Osteoblast (primary cell): ENCODE data around the gene PSMA8. TPM values are rescaled to one million over a fixed set of nuclear protein-coding genes. Genes with fewer than 3 reads are reported as not detected.
"Not testable (repeated sequence)": the region's sequence is repeated elsewhere in the genome, so short reads cannot be mapped to it uniquely, and the experiment has no call there.

Experiments
- DNase-seq: peaks from one replicate; pipeline ENCODE4 v3.0.0; 2011; ENCODE audit warnings: low spot score, mixed read lengths; ENCODE audit not compliant: insufficient read length; ENCODE audit errors: missing footprints
- H2AFZ ChIP-seq: 2 replicates; pipeline ENCODE4 v1.6.0; 2011; ENCODE audit warnings: mild to moderate bottlenecking, low read length
- H3K27ac ChIP-seq: 2 replicates; pipeline ENCODE4 v1.5.1; 2011; ENCODE audit warnings: mild to moderate bottlenecking, low read depth, low read length, moderate library complexity
- H3K27me3 ChIP-seq: 2 replicates; pipeline ENCODE4 v1.6.0; 2012; ENCODE audit warnings: mild to moderate bottlenecking, control low read depth, inconsistent platforms, low read length, moderate library complexity; ENCODE audit not compliant: insufficient read depth
- H3K36me3 ChIP-seq: 2 replicates; pipeline ENCODE4 v1.5.1; 2011; ENCODE audit warnings: mild to moderate bottlenecking, low read length, control low read depth, moderate library complexity; ENCODE audit not compliant: insufficient read depth
- H3K4me1 ChIP-seq: 2 replicates; pipeline ENCODE4 v1.5.1; 2011; ENCODE audit warnings: mild to moderate bottlenecking, low read length, control low read depth, moderate library complexity; ENCODE audit not compliant: insufficient read depth
- H3K4me2 ChIP-seq: 2 replicates; pipeline ENCODE4 v1.6.0; 2011; ENCODE audit warnings: mild to moderate bottlenecking, low read length; ENCODE audit not compliant: insufficient read depth
- H3K4me3 ChIP-seq: fragments of 200-600 bp; sonication (generic); 3 replicates; pipeline ENCODE4 v1.5.1; 2012; ENCODE audit warnings: mild to moderate bottlenecking, low read length, inconsistent platforms; ENCODE audit not compliant: insufficient read depth
- H3K79me2 ChIP-seq: 2 replicates; pipeline ENCODE4 v1.6.0; 2012; ENCODE audit warnings: mild to moderate bottlenecking, low read length, control low read depth, inconsistent platforms; ENCODE audit not compliant: insufficient read depth
- H3K9me3 ChIP-seq: 2 replicates; pipeline ENCODE4 v1.5.1; 2011; ENCODE audit warnings: low read depth, low read length, control low read depth
- H4K20me1 ChIP-seq: 2 replicates; pipeline ENCODE4 v1.6.0; 2012; ENCODE audit warnings: mild to moderate bottlenecking, low read length, control low read depth; ENCODE audit not compliant: insufficient read depth
- total RNA-seq: library from RNA; depleted of rRNA; stranded (reverse); fragments of >200 nt; gene quantifications from 2 replicates; pipeline ENCODE4 v1.2.3, GENCODE V29; 2012
- TF ChIP-seq, protein P1 (sequence below): IDR thresholded peaks from 2 replicates; pipeline ENCODE4 v1.5.1; 2011; ENCODE audit warnings: mild to moderate bottlenecking, low read depth, low read length, moderate library complexity; ENCODE audit errors: extremely low read depth

Gene PSMA8
- total RNA-seq, 1 donor = not detected

DNA sequence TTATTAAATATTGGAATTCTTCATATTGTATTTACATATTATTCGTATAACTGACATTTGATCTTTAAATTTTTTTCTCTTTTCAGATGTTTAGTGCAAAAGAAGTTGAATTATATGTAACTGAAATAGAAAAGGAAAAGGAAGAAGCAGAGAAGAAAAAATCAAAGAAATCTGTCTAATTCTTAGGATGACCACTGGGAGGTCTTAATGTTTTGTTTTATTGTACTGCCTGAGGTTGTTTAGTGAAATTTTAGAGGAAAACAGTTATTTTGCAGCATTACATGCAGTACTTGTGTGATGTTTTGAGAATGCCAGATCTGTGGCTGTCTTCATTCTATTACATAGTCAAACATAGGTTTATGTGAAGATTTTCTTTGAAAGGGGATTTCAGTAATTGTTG, 58.6 kb downstream of the PSMA8 start:
- no peak overlapping the region for H3K4me3 ChIP-seq
- no peaks in the 10 kb centered on the region for H3K27me3 ChIP-seq
- no peaks in the 10 kb centered on the region for H3K9me3 ChIP-seq
- H3K27ac ChIP-seq = no peak overlapping the region
- no peak overlapping the region for H3K4me2 ChIP-seq
- H3K36me3 ChIP-seq = no peaks in the 10 kb centered on the region
- TF ChIP-seq, protein P1, sequence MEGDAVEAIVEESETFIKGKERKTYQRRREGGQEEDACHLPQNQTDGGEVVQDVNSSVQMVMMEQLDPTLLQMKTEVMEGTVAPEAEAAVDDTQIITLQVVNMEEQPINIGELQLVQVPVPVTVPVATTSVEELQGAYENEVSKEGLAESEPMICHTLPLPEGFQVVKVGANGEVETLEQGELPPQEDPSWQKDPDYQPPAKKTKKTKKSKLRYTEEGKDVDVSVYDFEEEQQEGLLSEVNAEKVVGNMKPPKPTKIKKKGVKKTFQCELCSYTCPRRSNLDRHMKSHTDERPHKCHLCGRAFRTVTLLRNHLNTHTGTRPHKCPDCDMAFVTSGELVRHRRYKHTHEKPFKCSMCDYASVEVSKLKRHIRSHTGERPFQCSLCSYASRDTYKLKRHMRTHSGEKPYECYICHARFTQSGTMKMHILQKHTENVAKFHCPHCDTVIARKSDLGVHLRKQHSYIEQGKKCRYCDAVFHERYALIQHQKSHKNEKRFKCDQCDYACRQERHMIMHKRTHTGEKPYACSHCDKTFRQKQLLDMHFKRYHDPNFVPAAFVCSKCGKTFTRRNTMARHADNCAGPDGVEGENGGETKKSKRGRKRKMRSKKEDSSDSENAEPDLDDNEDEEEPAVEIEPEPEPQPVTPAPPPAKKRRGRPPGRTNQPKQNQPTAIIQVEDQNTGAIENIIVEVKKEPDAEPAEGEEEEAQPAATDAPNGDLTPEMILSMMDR = no peak
- H4K20me1 ChIP-seq = no peaks in the 10 kb centered on the region
- H3K79me2 ChIP-seq = no peaks in the 10 kb centered on the region
- H2AFZ ChIP-seq = no peak overlapping the region
- DNase-seq = no peak
- H3K4me1 ChIP-seq = no peaks in the 10 kb centered on the region

DNA sequence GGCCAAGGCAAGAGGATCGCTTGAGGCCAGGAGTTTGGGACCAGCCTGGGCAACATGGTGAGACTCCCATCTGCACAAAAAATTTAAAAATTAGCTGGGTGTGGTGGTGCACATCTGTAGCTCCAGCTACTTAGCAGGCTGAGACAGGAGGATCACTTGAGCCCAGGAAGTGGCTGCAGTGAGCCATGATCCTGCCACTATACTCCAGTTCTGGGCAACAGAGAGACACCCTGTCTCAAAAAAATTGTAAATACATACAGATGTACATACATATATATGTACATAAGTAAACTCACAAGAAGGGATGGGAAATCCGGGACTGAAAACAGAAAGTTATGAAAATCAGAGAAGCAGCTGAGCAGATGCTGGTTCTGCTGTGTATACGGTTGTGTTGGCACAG, 62.9 kb downstream of the PSMA8 start:
- H4K20me1 ChIP-seq = no peaks in the 10 kb centered on the region
- H2AFZ ChIP-seq = no peak overlapping the region
- H3K27me3 ChIP-seq = no peaks in the 10 kb centered on the region
- H3K79me2 ChIP-seq = no peaks in the 10 kb centered on the region
- no peak overlapping the region for H3K4me3 ChIP-seq
- no peaks in the 10 kb centered on the region for H3K4me1 ChIP-seq
- no peak overlapping the region for H3K27ac ChIP-seq
- TF ChIP-seq, protein P1 = no peak
- no peak for DNase-seq
- no peaks in the 10 kb centered on the region for H3K9me3 ChIP-seq
- no peaks in the 10 kb centered on the region for H3K36me3 ChIP-seq
- H3K4me2 ChIP-seq = no peak overlapping the region

DNA sequence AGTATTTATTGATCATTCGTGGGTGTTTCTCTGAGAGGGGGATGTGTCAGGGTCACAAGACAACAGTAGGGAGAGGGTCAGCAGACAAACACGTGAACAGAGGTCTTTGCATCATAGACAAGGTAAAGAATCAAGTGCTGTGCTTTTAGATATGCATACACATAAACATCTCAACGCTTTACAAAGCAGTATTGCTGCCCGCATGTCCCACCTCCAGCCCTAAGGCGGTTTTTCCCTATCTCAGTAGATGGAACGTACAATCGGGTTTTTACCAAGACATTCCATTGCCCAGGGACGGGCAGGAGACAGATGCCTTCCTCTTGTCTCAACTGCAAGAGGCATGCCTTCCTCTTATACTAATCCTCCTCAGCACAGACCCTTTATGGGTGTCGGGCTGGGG, 68.3 kb downstream of the PSMA8 start:
- H2AFZ ChIP-seq, H4K20me1 ChIP-seq, DNase-seq, H3K79me2 ChIP-seq, H3K9me3 ChIP-seq, H3K4me2 ChIP-seq, H3K27me3 ChIP-seq, H3K4me1 ChIP-seq, H3K4me3 ChIP-seq, H3K36me3 ChIP-seq, H3K27ac ChIP-seq: not testable (repeated sequence)

DNA sequence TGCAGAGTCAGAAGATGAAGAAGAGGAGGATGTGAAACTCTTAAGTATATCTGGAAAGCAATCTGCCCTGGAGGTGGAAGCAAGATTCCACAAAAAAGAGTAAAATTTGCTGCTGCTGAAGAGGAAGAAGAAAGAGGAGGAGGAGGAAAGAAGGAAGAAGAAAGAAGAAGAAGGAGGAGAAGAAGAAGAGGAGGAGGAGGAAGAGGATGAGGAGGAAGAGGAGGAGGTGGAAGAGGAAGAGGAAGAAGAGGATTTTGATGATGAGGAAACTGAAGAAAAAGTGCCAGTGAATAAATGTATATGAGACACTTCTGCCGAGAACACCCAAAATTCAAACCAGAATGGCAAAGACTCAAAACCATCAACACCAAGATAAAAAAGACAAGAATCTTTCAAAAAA, 71.6 kb downstream of the PSMA8 start:
- Histone ChIP-seq H3K4me1 (no peaks in the 10 kb centered on the region), H3K36me3 (no peaks in the 10 kb centered on the region), H3K27ac (no peak overlapping the region), H3K4me2 (no peak overlapping the region), H3K9me3 (no peaks in the 10 kb centered on the region), H3K79me2 (no peaks in the 10 kb centered on the region), H3K27me3 (no peaks in the 10 kb centered on the region), H4K20me1 (no peaks in the 10 kb centered on the region), H3K4me3 (no peak overlapping the region), H2AFZ (no peak overlapping the region)
- TF ChIP-seq, protein P1 = no peak
- DNase-seq = no peak

DNA sequence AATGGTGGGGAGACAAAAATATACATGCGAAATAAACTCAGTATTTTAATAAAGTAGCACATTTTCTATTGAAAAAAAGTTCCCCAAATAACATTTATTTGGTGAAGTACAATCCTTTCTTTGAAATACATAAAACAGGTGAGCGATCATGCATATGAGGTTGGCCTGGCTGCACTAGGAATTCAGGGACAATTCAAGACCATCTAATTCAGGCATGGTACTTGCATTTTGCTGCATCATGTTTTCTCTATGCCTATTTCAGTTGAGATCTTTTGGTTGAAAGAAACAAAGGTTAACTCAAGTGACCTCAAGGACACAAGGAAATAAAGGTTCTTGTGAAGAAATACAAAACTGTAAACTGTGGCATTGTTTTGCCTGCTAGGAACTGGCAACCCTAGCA, 72.8 kb downstream of the PSMA8 start:
- TF ChIP-seq, protein P1 = no peak
- H3K79me2 ChIP-seq = no peaks in the 10 kb centered on the region
- no peak for DNase-seq
- no peak overlapping the region for H2AFZ ChIP-seq
- no peak overlapping the region for H3K4me2 ChIP-seq
- H3K4me1 ChIP-seq = no peaks in the 10 kb centered on the region
- H3K36me3 ChIP-seq = no peaks in the 10 kb centered on the region
- no peak overlapping the region for H3K4me3 ChIP-seq
- H3K27me3 ChIP-seq = no peaks in the 10 kb centered on the region
- no peaks in the 10 kb centered on the region for H3K9me3 ChIP-seq
- no peak overlapping the region for H3K27ac ChIP-seq
- H4K20me1 ChIP-seq = no peaks in the 10 kb centered on the region
